GM19328 (cell line): ENCODE measurements around the gene OVOL1.
"Not testable (repeated sequence)": the region's sequence is repeated elsewhere in the genome, so short reads cannot be mapped to it uniquely, and the experiment has no call there.

ENCODE experiments used
- ATAC-seq: cut with Tn5 transposase; IDR thresholded peaks from one replicate; pipeline ENCODE4 v1.9.1; 2021; ENCODE audit warnings: mild to moderate bottlenecking, moderate library complexity; ENCODE audit not compliant: unreplicated experiment

The OVOL1 gene

GRCh38 chr11:65814131-65814985 is 27.5 kb downstream of the OVOL1 start:
- no peak for ATAC-seq

DNA sequence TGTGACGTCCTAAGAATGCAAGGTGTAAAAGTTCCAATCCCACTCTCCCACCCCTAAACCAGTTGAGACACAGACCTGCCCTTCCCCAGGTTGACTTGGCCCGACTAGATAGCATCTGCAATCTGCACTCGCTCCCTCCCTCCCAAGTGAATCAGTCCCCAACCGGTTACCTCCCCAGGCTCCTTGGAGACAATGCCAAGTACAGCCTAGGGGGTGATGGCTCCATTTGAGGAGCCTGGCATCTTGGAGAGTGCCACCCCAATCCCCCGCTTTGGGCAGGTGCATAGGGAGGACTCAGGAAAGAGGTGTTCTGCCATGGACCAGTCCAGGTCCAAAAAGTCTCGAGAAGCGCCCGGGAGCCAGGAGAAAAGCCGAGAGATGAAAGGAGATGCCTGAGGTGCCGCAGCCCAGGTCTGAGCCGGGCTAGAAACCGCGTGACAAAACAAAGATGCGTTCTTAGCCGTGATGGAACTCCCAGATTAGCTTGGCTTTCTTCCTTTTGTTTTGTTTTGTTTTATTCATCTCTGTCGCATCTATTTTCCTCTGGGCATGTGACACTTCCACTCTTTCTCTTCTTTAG is 28.2 kb downstream of the OVOL1 start:
- no peak for ATAC-seq

DNA sequence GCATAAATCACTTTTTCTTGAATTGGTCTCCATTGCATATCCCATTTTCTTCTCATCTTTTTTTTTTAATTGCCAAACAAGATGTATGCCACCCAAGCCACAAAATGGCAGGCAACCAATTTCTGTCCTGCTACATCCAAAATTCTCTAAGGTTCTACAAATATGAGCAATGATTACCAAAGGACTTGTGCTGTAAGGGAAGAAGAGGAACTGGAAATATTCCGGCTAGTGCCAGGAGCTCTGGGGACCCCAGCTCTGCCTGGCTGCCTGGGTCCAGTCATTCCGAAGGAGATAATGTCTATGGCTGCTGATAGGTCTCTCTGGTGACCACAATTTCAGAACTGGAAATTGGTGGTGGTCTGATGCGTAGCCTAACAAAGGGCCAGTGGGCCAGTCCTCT is 29.8 kb downstream of the OVOL1 start:
- ATAC-seq = no peak

GRCh38 chr11:65817312-65817834 is 30.5 kb downstream of the OVOL1 start:
- ATAC-seq = no peak

DNA sequence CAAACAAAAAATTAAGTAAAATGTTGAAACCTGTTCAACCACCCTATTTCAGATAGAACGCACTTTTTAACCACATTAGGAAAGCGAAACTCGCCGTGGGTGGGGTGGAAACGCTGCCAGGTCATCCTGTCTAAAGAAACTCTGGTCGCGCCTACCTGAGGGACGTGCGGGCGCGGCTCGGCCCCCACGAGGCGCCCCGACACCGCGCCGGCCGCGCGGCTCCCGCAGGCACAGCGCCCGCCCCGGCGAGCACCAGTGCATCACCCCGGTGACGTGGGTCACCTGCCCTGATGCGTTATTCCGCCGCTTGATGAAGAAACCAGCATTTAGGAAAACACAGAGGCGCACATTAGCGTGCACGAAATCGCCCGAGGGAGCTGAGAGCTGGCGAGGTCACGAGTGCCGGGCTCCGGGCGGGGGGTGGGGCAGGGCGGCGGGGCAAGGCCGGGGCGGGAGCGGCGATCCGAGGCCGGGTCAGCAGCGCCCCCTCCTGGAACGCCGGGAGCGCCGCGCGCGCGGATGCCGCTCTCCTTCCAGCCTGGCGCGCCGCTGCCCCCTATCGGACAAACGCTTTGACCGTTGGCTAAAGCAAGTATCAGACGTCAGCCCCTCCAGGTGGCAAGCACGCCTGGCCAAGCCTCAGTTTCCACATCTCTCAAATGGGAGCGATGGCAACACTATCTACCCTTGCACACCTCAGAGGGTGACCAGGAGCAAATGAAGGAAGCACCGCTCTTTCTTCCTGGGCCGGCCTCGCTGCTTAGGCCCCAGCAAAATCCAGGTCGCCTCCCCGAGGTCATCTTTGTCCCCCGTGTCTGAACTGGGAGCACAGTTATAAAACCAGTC is 31.2 kb downstream of the OVOL1 start:
- peak; percentile 58 for ATAC-seq

- no peak for ATAC-seq
Observed at GRCh38 chr11:65821107-65821506, 34.2 kb downstream of the OVOL1 start.

DNA sequence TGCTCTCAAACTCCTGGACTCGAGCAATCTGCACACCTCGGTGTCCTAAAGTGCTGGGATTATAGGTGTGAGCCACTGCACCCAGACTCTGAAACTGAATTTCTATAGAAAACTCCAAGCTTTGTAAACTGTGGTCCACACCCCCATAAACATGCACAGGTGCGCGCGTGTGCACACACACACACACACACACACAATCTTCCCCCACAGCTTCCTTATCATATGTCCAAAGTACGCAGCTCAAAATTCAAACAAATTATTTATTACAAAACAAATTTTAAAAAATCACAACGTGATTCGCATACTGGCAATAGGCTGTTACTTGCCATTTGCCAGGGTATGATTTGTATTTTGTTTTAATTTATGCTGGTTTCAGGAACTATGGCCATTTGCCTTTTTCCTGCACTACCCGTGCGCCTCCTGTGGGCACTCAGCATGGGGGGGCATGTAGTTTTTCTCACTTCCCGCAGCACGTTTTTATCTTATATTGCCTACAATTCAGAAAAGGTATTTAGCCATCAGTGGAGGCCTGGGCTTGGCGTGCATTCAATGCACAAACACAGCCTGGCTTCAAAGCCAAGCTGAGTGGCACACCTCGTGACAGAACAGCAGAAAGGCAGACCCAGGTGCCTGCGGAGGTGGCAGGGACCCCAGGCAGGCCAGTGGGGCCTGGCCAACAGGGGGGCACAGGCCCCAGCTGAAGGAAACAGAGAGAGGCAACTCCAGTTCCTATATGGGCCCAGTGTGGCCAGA is 36.1 kb downstream of the OVOL1 start:
- ATAC-seq = no peak

GRCh38 chr11:65826984-65827735 is 40.3 kb downstream of the OVOL1 start:
- no peak for ATAC-seq

- no peak for ATAC-seq
Observed at GRCh38 chr11:65829459-65829858, 42.6 kb downstream of the OVOL1 start.

- ATAC-seq = not testable (repeated sequence)
Observed at GRCh38 chr11:65832231-65832630, 45.4 kb downstream of the OVOL1 start.

DNA sequence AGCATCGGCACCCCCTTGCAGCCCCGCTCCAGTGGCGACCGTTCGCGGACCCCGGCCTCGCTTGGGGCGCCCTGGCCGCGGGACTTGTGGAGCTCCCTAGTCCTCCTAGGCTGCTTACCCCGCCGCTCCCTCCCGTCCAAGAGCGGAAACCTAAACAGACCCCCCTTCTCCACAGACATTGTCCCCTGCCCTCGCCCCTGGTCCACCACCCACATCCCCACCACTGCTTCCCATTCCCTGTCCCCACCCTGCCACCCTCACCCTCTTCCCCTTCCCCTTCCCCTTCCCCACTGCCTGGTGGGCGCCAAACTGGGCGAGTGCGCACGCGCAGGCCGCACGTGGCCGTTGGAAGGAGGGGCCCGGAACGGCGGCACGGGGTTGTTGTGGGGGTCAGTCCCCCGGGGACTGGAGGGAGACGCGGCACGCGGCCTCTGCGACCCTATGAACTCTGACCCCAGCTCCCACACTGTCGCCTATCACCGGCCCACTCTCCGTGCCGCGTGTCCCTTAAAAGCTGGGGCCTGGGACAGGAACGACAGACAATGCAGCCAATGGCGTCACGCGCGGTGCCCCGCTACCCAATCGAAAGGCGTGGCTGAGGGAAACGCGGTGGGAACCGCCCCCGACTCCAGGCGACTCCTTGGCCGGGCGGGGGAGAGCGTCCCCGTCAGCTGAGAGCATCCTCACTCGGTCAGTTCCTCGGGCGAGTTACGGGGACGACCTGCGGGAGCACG is 46.6 kb downstream of the OVOL1 start, which contains the start of gene SNX32:
TSS of gene SNX32 (plus strand) at position 667 of the 734 bp plus-strand sequence. CDS start 103 bp downstream, outside the sequence.
- ATAC-seq = peak; percentile 82

DNA sequence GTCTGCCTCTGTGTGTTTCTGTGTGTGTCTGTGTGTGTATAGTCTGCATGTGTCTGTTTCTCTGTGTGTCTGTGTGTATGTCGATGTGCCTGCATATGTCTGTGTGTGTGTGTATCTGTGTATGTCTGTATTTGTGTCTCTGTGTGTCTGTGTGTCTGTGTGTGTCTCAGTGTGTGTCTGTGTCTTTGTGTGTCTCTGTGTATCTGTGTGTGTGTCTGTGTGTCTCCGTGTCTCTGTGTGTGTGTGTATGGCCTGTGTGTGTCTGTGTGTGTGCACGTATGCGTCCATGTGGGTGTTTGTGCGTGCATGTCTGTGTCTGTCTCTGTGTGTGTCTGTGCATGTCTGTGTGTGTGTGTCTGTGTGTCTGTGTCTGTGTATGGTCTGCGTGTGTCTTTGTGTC is 47.3 kb downstream of the OVOL1 start:
- ATAC-seq = no peak

DNA sequence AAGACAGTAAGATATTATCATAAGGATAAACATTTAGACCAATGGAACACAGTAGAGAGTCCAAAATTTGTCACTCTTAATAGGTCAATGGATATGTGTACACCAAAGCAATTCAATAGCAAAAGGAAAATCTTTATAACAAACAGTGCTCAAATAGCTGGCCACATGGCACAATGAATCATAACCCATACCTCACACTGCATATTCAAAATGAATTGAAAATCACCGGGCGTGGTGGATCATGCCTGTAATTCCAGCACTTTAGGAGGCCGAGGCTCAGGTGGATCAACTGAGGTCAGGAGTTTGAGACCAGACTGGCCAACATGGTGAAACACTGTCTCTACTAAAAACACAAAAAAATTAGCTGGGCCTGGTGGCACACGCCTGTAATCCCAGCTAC is 55.3 kb downstream of the OVOL1 start:
- ATAC-seq = no peak

GRCh38 chr11:65843811-65844210 is 56.9 kb downstream of the OVOL1 start:
- ATAC-seq = no peak

DNA sequence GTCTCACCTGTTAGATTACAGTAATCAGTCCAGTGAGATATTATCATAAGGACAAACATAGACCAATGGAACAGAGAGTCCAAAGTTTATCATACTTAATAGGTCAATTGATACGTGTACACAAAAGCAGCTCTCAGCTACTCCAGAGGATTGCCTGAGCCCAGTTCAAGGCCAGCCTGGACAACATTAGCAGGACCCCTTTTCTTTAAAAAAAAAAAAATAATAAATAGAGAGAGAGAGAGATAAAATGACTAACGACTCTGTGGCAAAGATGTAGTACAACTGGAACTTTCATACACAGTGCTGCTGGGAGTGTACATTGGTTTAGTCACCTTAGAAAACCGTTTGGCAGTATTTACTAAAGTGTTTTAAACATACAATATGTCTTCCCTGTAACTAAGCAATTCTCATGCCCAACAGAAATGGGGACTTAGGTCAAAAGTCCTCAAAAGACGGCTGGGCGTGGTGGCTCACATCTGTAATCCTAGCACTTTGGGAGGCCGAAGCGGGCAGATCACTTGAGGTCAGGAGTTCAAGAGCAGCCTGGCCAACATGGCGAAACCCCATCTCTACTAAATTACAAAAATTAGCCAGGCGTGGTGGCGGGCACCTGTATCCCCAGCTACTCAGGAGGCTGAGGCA is 57.5 kb downstream of the OVOL1 start:
- ATAC-seq = no peak
